Stimulated activated CD4-positive, alpha-beta T cell treated with anti-CD3 and anti-CD28 coated beads, Interleukin-15, amount 100 ng/mL, for 48 hours (primary cell): ENCODE results near the gene GALK2.

Experiments
- DNase-seq, 2 donors: peaks; one replicate each; pipeline ENCODE4 v3.0.0-alpha.2; 2020; ENCODE audit warnings: low read depth in 2 of 2

Gene GALK2

GRCh38 chr15:49282366-49282765, 112.3 kb downstream of the GALK2 start:
- DNase-seq: no peak

GRCh38 chr15:49286649-49287404, 116.8 kb downstream of the GALK2 start:
- DNase-seq: no peak

- no peak for DNase-seq
Observed at GRCh38 chr15:49287481-49287880, 117.4 kb downstream of the GALK2 start.

GRCh38 chr15:49288391-49288790, 118.3 kb downstream of the GALK2 start:
- DNase-seq: no peak

- DNase-seq: no peak
Observed at GRCh38 chr15:49290191-49290590, 120.1 kb downstream of the GALK2 start.

- DNase-seq: no peak
Observed at GRCh38 chr15:49293941-49294340, 123.9 kb downstream of the GALK2 start.

- DNase-seq: no peak
Observed at GRCh38 chr15:49296258-49296657, 126.2 kb downstream of the GALK2 start.

- no peak for DNase-seq
Observed at GRCh38 chr15:49297584-49297983, 127.5 kb downstream of the GALK2 start.

GRCh38 chr15:49300856-49301255, 130.8 kb downstream of the GALK2 start:
- DNase-seq: no peak

- no peak for DNase-seq
Observed at GRCh38 chr15:49301562-49301961, 131.5 kb downstream of the GALK2 start.

GRCh38 chr15:49303003-49303402, 133.0 kb downstream of the GALK2 start:
- no peak for DNase-seq

GRCh38 chr15:49306551-49306950, 136.5 kb downstream of the GALK2 start:
- no peak for DNase-seq

- DNase-seq: no peak
Observed at GRCh38 chr15:49308686-49309085, 138.6 kb downstream of the GALK2 start.

GRCh38 chr15:49309889-49310288, 139.8 kb downstream of the GALK2 start:
- no peak for DNase-seq

- no peak for DNase-seq
Observed at GRCh38 chr15:49313650-49314049, 143.6 kb downstream of the GALK2 start.

- no peak for DNase-seq
Observed at GRCh38 chr15:49314716-49315115, 144.7 kb downstream of the GALK2 start.

GRCh38 chr15:49315391-49315823, 145.4 kb downstream of the GALK2 start:
- DNase-seq: no peak

GRCh38 chr15:49320351-49320750, 150.3 kb downstream of the GALK2 start:
- no peak for DNase-seq

- DNase-seq: no peak
Observed at GRCh38 chr15:49323207-49323606, 153.2 kb downstream of the GALK2 start.

GRCh38 chr15:49327927-49328326, 157.9 kb downstream of the GALK2 start:
- DNase-seq: no peak

- DNase-seq: no peak
Observed at GRCh38 chr15:49328941-49329340, 158.9 kb downstream of the GALK2 start.

GRCh38 chr15:49330166-49330565, 160.1 kb downstream of the GALK2 start:
- no peak for DNase-seq

GRCh38 chr15:49331442-49331841, 161.4 kb downstream of the GALK2 start:
- DNase-seq: no peak

- DNase-seq: no peak
Observed at GRCh38 chr15:49331951-49332350, 161.9 kb downstream of the GALK2 start.
